ENCODE data around the gene PPFIA4.

Gene PPFIA4

GRCh38 chr1:203041351-203041932 lies 15.2 kb downstream of the PPFIA4 start:
- DNase-seq: no peak

- no peak for DNase-seq
Observed at GRCh38 chr1:203043830-203044545, 17.7 kb downstream of the PPFIA4 start.

- no peak for DNase-seq
Observed at GRCh38 chr1:203044546-203045250, 18.4 kb downstream of the PPFIA4 start.

GRCh38 chr1:203045336-203045735 lies 19.0 kb downstream of the PPFIA4 start:
- DNase-seq: no peak

GRCh38 chr1:203045821-203046594 lies 19.7 kb downstream of the PPFIA4 start:
- peak in 2 of 4 experiments; percentile 27 to 45 for DNase-seq

GRCh38 chr1:203046984-203047630 lies 20.8 kb downstream of the PPFIA4 start:
- peak; percentile 51 to 85 (median 76) for DNase-seq

GRCh38 chr1:203048086-203048485 lies 21.8 kb downstream of the PPFIA4 start:
- no peak for DNase-seq

GRCh38 chr1:203048555-203049051 lies 22.3 kb downstream of the PPFIA4 start:
- DNase-seq: no peak

GRCh38 chr1:203049077-203049476 lies 22.8 kb downstream of the PPFIA4 start:
- DNase-seq: no peak

- no peak for DNase-seq
Observed at GRCh38 chr1:203049576-203050180, 23.4 kb downstream of the PPFIA4 start.

- DNase-seq: peak; percentile 54 to 70 (median 64)
Observed at GRCh38 chr1:203050826-203051225, 24.5 kb downstream of the PPFIA4 start.

GRCh38 chr1:203051841-203052324 lies 25.6 kb downstream of the PPFIA4 start:
- no peak for DNase-seq

- no peak for DNase-seq
Observed at GRCh38 chr1:203052601-203053000, 26.3 kb downstream of the PPFIA4 start.

- no peak for DNase-seq
Observed at GRCh38 chr1:203054184-203054583, 27.9 kb downstream of the PPFIA4 start.

GRCh38 chr1:203054642-203055041 lies 28.4 kb downstream of the PPFIA4 start:
- DNase-seq: no peak

GRCh38 chr1:203055161-203055799 lies 29.0 kb downstream of the PPFIA4 start:
- DNase-seq: no peak

- no peak for DNase-seq
Observed at GRCh38 chr1:203056012-203056411, 29.7 kb downstream of the PPFIA4 start.

GRCh38 chr1:203056516-203056915 lies 30.2 kb downstream of the PPFIA4 start:
- no peak for DNase-seq

GRCh38 chr1:203057911-203058675 lies 31.8 kb downstream of the PPFIA4 start:
- peak; percentile 51 to 80 (median 74) for DNase-seq

GRCh38 chr1:203058676-203058935 lies 32.3 kb downstream of the PPFIA4 start:
- DNase-seq: peak; percentile 38 to 68 (median 63)

GRCh38 chr1:203059485-203059884 lies 33.2 kb downstream of the PPFIA4 start:
- DNase-seq: peak; percentile 34 to 63 (median 61)

Measured in suppressor macrophage (primary cell).